HG02588 (cell line): ENCODE results near the gene EFHD2.
"Not testable (repeated sequence)": the region's sequence is repeated elsewhere in the genome, so short reads cannot be mapped to it uniquely, and the experiment has no call there.

Experiments used
- ATAC-seq: cut with Tn5 transposase; IDR thresholded peaks from one replicate; pipeline ENCODE4 v1.9.1; 2021; ENCODE audit warnings: mild to moderate bottlenecking, moderate library complexity; ENCODE audit not compliant: unreplicated experiment

EFHD2 gene

GRCh38 chr1:15451014-15451722 lies 41.5 kb downstream of the EFHD2 start:
- ATAC-seq = no peak

- no peak for ATAC-seq
These were observed 42.5 kb downstream of the EFHD2 start for GRCh38 chr1:15452216-15452615.

- ATAC-seq = no peak
These were observed 43.3 kb downstream of the EFHD2 start for GRCh38 chr1:15452866-15453571.

- ATAC-seq = no peak
These were observed 44.0 kb downstream of the EFHD2 start for GRCh38 chr1:15453734-15454133.

GRCh38 chr1:15454256-15454655 lies 44.6 kb downstream of the EFHD2 start:
- no peak for ATAC-seq

GRCh38 chr1:15455522-15455921 lies 45.8 kb downstream of the EFHD2 start:
- ATAC-seq = no peak

GRCh38 chr1:15456313-15456954 lies 46.7 kb downstream of the EFHD2 start, which contains the start of gene CELA2A:
Gene CELA2A (plus strand): TSS chr1:15456732. CDS start chr1:15456754, 22 bp downstream.
- ATAC-seq = no peak

- no peak for ATAC-seq
These were observed 47.9 kb downstream of the EFHD2 start for GRCh38 chr1:15457585-15457984.

GRCh38 chr1:15458388-15458787 lies 48.7 kb downstream of the EFHD2 start:
- not testable (repeated sequence) for ATAC-seq

- ATAC-seq = no peak
These were observed 50.4 kb downstream of the EFHD2 start for GRCh38 chr1:15459771-15460707.

GRCh38 chr1:15460708-15461095 lies 51.0 kb downstream of the EFHD2 start:
- no peak for ATAC-seq

GRCh38 chr1:15463064-15463800 lies 53.5 kb downstream of the EFHD2 start:
- ATAC-seq = not testable (repeated sequence)

- ATAC-seq = not testable (repeated sequence)
These were observed 54.2 kb downstream of the EFHD2 start for GRCh38 chr1:15463926-15464322.

GRCh38 chr1:15465674-15466073 lies 56.0 kb downstream of the EFHD2 start:
- no peak for ATAC-seq

GRCh38 chr1:15466955-15467625 lies 57.4 kb downstream of the EFHD2 start:
- ATAC-seq = not testable (repeated sequence)

- ATAC-seq = no peak
These were observed 58.5 kb downstream of the EFHD2 start for GRCh38 chr1:15468145-15468544.

- ATAC-seq = no peak
These were observed 59.7 kb downstream of the EFHD2 start for GRCh38 chr1:15469361-15469760.

GRCh38 chr1:15469821-15470448 lies 60.2 kb downstream of the EFHD2 start:
- ATAC-seq = not testable (repeated sequence)

- ATAC-seq = not testable (repeated sequence)
These were observed 61.4 kb downstream of the EFHD2 start for GRCh38 chr1:15471067-15471466.
